Cardiac ventricle fibroblast (primary cell): ENCODE measurements around the gene TUBB3. TPM values are rescaled to one million over a fixed set of nuclear protein-coding genes. Genes with fewer than 3 reads are reported as not detected.

ENCODE experiments used
- total RNA-seq: library from RNA; depleted of rRNA; stranded (reverse); fragments of >200 nt; gene quantifications from 2 replicates; pipeline ENCODE4 v1.2.3, GENCODE V29; 2015

TUBB3 gene
- 63.9 and 72.3 TPM in 2 replicates for total RNA-seq

DNA sequence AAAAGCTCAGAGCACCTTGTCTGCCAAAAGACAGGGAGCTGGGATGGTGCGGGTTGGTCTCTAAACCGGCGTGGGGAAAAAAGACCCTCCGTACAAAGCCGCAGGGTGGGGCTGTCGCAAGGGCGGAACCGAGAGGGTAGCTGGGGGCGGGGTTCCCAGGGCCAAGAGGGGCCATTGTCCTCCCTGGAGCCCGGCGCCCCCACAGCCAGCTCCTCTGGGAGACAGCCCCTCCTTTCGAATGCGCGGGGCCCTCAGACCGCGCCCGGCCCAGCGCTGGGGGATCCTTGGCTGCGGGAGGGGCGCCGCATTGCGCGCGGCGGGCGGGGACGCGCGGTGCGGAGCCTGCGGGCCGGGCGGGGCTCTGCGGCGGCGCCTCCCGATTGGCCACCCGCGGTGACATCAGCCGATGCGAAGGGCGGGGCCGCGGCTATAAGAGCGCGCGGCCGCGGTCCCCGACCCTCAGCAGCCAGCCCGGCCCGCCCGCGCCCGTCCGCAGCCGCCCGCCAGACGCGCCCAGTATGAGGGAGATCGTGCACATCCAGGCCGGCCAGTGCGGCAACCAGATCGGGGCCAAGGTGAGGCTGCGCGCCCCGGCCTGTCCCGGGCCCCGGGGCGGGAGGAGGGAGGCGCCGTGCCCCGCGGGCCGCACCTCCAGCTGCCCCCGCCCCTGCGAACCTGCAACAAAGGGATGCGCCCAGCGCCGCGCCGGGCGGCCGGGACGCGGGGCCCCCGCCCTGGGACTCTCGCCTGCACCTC is at the start of gene TUBB3:
Gene TUBB3 (plus strand): TSS at position 459 of the 756 bp plus-strand sequence. CDS start 60 bp downstream, at position 519.

DNA sequence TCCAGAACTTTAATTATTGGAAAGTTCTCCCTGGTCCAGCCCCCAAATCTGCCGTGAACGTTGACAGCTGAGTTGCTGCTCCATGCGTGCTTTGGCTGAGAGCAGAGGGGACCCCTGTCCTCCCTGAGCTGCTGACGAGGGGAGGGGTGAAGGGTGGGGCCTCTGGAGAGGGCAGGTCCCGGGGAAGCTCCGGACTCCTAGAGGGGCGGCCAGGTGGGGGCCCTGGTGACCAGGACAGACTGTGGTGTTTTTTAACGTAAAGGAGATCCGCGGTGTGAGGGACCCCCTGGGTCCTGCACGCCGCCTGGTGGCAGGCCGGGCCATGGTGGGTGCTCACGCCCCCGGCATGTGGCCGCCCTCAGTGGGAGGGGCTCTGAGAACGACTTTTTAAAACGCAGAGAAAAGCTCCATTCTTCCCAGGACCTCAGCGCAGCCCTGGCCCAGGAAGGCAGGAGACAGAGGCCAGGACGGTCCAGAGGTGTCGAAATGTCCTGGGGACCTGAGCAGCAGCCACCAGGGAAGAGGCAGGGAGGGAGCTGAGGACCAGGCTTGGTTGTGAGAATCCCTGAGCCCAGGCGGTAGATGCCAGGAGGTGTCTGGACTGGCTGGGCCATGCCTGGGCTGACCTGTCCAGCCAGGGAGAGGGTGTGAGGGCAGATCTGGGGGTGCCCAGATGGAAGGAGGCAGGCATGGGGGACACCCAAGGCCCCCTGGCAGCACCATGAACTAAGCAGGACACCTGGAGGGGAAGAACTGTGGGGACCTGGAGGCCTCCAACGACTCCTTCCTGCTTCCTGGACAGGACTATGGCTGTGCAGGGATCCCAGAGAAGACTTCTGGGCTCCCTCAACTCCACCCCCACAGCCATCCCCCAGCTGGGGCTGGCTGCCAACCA is 4.4 kb upstream of the TUBB3 start, which contains the start of gene MC1R:
Gene MC1R (plus strand): TSS at position 410 of the 895 bp plus-strand sequence. CDS start 397 bp downstream, at position 807.

Other genes with a start within 250 kb of the TUBB3 start
- gene CDK10, start 236.7 kb upstream of the TUBB3 start, total RNA-seq = 18.8 and 19.5 TPM in 2 replicates
- 11.0 and 11.7 TPM in 2 replicates for gene SPATA2L, start 221.6 kb upstream of the TUBB3 start, total RNA-seq
- gene VPS9D1, start 202.4 kb upstream of the TUBB3 start, total RNA-seq = 7.3 and 10.5 TPM in 2 replicates
- 14.7 and 19.5 TPM in 2 replicates for gene ZNF276, start 201.8 kb upstream of the TUBB3 start, total RNA-seq
- gene FANCA, start 106.7 kb upstream of the TUBB3 start, total RNA-seq = 2.7 and 4.2 TPM in 2 replicates
- gene SPIRE2, start 94.9 kb upstream of the TUBB3 start, total RNA-seq = 2.3 and 4.4 TPM in 2 replicates
- 143 and 146 TPM in 2 replicates for gene TCF25, start 49.8 kb upstream of the TUBB3 start, total RNA-seq
- 4.4 and 6.1 TPM in 2 replicates for gene MC1R, start 4.5 kb upstream of the TUBB3 start, total RNA-seq
- 51.6 and 64.5 TPM in 2 replicates for gene DEF8, start 25.4 kb downstream of the TUBB3 start, total RNA-seq
- not detected in 2 replicates for gene DBNDD1, start 96.1 kb downstream of the TUBB3 start, total RNA-seq
- gene PRDM7, start 154.0 kb downstream of the TUBB3 start, total RNA-seq = not detected in 2 replicates